Stimulated activated CD8-positive, alpha-beta memory T cell treated with anti-CD3 and anti-CD28 coated beads, Interleukin-15, amount 100 ng/mL, for 4 hours (primary cell): ENCODE data around the gene SVBP.
"Not testable (repeated sequence)": the region's sequence is repeated elsewhere in the genome, so short reads cannot be mapped to it uniquely, and the experiment has no call there.

Source experiments
- DNase-seq, 2 donors: peaks; one replicate each; pipeline ENCODE4 v3.0.0-alpha.2; 2020; ENCODE audit warnings: low read depth in 2 of 2

Gene SVBP, protein sequence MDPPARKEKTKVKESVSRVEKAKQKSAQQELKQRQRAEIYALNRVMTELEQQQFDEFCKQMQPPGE

DNA sequence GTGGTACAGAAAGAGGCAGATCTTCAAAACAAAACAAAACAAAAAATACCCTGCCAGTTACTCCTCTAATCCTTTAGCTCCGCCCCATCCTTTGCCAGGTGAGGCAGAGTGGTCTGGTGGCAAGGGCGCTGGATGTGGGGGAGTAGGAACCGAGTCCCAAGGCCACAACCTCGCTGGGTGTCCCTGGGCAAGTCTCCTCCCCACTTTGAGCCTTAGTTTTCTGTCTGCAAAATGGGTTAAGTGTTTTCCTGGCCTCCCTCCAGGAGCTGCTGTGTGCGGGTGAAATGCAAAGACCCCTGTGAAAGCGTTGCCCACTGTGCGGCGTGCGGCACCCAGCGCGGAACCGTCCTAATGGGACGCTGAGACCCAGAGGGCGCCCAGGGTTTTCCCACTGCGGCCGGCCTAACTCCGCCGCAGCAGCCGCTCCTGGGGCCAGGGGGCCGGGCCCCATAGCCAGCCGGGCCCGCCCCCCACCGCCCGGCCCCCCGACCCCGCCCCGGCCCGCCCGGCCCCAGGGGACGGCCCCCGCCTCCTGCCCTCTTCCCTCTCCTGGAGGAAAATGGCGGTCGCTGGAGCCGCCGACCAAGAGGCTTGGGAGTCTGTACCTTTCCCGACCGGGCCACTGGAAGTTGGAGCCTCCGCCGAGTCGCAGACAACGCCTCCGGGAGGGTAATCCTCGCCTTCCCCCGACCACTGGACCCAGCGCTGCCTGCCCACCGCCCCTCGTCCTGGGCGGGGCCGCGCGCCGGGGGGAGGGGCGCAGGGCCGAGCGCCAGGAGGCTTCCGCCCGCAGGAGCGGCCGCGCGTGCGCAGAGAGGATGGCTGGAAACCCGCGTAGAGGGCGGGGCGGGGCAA, at the start of gene SVBP, which contains the start of gene ERMAP:
SVBP (minus strand) TSS at position 813 of the 855 bp plus-strand sequence. CDS start 853 bp downstream, outside the sequence.
ERMAP (plus strand) TSS at position 538 of the 855 bp plus-strand sequence. CDS start 13,327 bp downstream, outside the sequence.
- peak; percentile 88 to 90 for DNase-seq

DNA sequence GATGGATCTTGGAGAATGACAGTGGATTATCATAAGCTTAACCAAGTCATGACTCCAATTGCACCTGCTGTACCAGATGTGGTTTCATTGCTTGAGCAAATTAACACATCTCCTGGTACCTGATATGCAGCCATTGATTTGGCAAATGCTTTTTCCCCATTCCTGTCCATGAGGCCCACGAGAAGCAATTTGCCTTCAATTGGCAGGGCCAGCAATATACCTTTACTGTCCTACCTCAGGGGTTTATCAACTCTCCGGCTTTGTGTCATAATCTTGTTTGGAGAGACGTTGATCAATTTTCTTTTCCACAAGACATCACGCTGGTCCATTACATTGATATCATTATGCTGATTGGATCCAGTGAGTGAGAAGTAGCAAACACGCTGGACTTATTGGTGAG, 49.4 kb upstream of the SVBP start:
- DNase-seq = no peak

DNA sequence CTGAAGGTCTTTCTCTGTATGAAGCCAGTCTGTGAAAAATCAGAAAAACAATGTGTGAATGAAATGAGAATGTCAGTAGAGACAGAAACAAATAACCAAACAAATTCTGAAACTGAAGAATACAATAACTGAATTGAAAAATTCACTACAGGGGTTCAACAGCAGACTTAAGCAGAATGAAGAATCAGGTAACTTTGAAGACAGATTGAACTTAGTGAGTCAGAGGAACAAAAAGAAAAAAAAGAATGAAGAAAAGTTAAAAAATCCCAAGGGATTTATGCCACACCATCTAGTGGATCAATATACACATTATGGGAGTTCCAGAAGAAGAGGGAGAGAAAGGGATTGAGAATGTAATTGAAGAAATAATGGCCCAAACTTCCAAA, 43.8 kb upstream of the SVBP start:
- DNase-seq = no peak

DNA sequence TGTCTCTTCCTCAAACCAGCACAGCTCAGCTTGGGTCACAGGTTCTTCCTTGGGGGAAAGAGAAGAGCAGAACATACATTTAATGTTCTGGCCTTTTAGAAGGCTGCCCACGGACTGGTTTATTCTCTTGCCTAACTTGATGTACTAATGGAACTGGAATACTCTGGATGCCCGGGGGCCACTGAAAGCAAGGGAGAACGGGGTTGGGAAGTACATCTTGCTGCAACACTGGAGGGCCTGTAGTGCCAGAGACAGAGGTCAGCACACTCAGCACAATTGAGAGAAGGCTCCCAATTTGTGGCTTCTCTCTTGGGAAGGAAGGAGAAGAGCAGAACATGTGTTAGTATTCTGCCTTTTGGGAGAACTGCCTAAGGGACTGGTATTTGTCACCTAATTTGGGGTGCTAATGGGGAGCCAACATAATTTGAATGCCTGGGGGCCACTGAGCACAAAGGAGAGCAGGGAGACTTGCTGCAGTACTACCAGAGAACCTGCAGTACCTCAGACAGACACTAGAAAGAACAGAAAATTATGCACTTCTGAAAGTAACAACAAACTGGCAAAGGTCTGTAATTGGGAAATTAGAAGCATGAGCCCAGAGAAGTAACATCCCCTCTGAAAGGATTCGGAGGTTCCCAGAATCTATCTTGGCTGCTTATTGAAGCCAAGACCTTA, 43.3 kb upstream of the SVBP start:
- DNase-seq = no peak

DNA sequence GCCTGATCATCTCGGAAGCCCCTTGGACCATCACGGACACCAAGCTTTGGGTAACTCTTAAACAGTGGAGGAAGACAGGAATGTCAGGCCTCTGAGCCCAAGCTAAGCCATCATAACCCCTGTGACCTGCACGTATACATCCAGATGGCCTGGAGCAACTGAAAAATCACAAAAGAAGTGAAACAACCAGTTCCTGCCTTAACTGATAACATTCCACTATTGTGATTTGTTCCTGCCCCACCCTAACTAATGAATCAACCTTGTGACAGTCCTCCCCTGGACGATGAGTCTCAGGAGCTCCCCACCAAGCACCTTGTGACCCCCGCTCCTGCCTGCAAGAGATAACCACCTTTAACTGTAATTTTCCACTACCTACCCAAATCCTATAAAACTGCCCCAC, 42.2 kb upstream of the SVBP start:
- DNase-seq = not testable (repeated sequence)

DNA sequence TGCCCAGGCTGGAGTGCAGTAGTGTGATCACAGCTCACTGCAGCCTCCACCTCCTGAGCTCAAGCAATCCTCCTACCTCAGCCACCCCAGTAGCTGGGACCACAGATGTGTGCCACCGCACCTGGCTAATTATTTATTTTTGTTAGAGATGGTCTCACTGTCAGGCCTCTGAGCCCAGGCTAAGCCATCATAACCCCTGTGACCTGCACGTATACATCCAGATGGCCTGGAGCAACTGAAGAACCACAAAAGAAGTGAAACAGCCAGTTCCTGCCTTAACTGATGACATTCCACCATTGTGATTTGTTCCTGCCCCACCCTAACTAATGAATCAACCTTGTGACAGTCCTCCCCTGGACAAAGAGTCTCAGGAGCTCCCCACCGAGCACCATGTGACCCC, 39.4 kb upstream of the SVBP start:
- not testable (repeated sequence) for DNase-seq

DNA sequence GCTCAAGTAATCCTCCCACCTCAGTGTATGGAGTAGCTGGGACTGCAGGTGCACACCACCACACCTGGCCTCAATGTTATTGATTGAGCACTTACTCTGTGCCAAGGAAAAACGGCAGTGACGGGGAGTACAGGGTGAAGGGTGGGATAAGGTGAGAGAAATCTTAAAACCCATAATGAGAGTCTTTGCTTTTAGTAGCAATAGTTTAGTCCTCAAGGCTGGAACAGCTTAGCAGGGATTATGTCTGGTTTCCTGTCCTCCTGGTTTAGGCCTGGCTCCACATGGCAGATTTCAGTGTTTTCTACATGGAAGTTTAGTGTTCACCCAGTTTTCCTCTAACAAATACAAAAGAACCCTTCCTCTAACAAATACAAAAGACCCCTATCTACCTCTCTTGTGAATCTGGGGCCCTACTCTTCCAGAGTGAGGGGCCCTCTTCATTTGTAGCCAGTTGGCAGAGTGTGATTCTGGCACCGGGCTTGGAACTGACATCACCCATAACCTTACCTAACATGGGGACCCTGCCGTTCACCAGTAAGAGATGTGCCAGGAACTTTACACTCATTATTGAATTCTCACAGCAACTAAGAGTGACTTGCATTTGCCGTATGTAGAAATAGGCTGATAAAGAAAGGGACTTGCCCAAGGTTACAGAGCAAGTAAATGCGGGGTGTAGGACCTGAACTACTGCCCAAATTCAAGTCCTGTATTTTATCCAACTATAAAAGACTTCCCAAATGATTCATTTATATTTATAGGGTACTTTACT, 36.1 kb upstream of the SVBP start:
- DNase-seq = no peak

DNA sequence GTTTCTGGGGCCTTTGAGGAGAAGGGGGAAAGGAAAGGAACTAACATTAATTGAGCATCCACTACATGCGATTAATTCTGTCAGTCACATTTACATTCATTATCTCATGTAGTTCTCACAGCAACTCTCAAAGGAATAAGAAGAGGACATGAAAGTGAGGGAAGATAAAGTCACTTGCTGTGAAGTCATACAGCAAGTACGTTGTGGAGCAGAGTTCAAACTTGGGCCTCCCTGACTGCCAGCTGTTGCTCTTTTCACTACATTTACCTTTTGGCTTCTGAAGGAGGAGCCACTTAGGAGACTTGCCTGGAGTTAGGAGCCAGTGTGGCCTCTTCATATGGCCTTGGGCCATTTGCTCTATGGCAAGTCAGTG, 35.4 kb upstream of the SVBP start:
- DNase-seq = no peak

DNA sequence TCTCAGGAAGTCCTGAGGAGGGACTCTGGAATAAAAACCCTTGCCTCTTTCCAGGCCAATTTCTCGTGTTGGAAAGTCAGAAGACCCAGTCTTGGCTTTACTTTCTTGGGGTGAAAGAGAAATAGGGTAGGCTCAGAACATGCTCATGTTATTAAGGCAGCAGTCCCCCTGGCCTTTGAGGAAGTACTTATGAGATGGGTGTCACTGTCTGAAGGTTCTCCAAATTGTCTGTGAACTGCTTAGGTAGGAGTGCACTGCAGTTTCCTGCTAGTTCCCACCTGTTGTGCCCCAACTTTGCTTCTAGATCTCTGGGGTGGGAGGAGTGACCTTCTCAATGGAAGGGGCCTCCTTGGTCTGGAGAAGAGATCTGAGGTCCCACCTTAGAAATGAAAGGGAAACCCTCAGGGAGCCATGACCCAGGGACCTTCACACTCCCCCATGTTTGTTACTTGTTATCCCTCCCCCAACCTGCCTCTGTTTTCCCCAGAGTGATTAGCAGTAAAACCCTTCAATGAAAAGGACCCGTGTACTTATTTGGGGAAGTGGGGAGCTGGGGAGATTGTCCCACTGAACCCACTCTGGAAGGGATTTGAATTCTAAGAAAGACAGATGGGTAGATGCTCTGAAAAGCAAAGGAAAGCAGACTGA, 34.9 kb upstream of the SVBP start:
- no peak for DNase-seq

DNA sequence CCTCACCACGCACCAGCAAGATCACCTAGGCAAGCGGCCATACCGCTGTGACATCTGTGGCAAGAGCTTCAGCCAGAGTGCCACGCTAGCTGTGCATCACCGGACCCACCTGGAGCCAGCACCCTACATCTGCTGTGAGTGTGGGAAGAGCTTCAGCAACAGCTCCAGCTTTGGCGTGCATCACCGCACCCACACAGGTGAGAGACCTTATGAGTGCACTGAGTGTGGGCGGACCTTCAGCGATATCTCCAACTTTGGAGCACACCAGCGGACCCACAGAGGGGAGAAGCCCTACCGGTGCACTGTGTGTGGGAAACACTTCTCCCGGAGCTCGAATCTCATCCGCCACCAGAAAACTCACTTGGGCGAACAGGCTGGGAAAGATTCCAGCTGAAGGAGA, 34.2 kb upstream of the SVBP start:
- no peak for DNase-seq

DNA sequence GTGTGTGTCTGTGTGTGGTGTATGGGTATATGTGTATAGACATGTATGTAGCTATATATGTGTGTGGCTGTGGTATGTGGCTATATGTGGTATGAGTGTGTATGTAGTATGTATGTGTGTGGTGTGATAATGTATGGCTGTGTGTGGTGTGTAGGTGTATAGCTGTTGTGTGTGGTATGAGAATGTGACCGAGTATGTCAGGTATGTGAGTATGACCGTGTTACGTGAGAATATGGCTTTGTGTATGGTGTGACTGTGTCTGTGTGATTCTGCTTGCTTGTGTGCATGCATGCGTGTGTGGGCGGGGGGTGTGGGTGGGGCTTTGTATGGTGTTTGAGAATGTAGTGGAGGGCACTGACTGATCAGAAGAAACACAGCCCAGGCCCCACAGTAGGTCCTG, 32.7 kb upstream of the SVBP start:
- DNase-seq = no peak

DNA sequence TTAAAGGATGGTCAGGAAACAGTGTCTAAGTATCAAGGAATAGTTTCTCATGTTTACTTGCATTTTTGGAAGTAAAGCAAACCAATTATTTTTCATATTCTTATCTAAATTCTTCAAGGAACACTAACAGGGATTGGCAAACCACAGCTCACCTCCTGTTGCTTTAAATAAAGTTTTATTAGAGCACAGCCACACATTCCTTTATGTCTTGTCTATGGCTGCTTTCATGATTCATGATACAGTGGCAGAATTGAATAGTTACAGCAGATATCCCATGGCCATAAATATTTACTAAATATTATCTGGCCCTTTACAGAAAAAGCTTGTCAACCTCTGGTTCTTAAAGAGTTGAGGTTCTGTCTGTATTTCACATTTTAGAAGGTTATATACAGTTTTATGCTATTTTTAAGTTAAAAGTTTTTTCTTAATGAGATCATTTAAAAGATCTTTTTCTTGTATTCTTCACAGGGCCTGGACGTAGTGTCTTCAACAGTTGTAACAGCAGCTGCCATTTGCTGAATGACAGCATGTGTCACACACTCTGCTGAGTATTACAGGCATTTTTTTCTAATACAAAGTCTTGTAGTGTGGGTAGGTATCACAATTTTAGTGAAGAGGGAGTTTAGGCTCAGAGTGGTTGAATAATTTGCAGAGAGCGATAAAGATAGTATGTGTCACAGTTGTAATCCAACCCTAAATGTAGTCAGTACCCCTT, 31.8 kb upstream of the SVBP start:
- DNase-seq = no peak

DNA sequence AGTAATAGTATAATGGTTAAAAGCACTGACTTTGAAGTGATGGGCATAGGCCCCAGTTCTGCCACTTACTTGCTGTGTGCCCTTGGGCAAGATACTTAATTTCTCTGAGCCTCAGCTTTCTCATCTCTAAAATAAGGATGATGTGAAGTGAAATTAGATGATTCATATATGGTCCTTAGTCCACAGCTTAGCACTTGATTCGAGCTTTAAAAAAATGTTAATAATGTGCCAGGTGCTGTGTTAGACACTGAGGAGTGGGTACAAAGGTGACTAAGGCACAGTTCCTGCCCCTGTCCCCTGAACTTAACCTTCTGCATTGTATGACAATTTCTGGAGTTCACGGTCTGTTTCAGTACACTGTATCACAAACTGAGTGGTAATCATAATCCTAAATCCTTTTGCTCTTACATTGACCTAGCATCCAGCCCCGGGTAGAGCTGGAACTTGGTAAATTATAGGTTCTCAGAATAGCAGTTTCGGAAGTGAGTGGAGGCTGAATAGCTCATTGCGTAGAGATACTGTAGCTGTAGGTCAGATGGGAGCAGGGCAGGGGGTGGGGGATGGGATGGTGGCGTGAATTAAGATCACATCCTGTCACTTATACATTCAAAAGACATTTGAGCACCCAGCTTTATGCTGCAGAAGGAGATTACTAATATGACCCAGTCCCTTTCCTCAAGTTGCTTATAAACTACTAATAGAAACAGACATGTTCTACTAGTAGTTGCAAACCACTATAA, 30.7 kb upstream of the SVBP start:
- DNase-seq = no peak

DNA sequence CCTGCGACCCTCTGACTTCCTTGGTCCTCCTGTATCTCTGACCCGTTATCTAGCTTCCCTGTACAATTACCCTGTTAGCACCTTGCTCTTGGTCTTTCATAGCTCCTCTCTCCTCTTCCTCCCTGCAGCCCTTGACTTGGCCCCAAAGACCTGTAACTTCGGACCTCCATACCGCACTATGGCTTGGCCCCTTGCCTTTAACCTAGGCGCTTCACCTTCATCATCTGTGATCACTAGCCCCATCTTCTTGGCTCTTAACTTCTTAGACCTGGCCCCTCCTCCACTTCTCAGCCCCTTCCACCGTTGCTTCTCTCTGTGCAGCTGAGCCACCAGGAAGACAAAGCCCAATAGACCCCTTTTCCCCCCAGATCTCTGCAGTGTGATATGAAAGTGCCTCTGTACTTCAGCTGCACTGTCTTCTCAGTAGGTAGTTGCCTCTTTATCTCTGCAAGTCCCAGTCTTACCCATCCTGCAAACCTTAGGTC, 30.0 kb upstream of the SVBP start:
- no peak for DNase-seq

DNA sequence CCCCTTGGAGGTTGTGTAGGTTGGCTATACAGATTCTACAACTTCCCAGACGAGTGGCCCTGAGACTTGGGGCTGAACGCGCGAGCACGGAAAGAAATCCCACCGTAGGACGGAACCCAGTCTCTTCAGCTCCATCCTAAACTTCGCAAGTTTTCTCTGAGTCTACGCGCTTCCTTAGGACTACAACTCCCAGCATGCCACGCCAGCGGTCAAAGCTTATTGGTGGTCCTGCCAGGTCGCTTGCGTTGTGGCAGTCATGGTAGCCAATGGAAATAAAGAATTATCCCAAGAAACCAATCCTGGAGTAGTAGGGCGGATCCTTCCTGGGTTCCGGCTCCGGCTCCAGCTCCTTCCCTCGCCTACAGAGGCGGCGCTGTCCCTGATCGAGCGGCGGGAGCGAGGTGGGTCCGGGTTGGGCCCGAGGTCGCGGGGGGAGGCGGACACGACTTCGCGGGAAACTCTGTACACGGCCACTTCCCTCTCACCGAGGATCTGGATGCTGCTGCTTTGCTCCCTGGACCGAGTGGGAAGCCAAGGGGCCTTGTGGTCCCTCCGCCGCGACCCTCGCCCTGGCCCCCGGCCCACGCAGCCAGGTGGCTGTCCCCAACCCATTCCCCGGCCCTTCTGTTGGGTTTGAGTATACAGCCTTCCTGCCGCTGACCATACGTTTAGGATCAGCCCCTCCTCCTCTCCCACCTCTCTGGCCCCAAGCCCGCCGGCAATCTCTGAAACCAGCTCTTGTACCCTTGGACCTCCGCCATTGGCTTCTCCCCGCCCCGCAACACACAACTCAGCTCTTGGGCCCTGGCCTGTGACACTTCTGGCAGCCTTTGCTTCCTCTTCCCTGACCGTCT, 29.3 kb upstream of the SVBP start, which contains the start of gene ZNF691:
ZNF691 (plus strand) TSS at position 357 of the 854 bp plus-strand sequence. CDS start 3,046 bp downstream, outside the sequence.
- peak; percentile 70 to 82 for DNase-seq

DNA sequence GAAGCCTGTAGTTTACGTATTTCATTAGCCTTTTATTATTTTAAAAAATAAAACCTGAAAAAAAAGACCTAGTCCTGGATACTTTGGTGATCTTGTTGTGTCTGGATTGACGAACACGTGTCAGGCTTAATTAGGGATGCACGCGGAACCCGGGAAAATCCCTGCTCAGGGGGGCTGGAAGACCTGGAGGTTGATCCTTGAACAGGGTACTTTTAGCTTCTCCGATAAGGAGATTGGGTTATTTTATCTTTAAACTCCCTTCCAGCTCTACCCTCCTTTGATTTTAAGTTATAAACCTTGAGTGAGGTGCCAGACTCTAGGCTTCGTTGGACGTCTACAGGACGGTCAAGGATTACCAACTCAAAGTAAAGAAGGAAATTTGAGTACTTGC, 28.7 kb upstream of the SVBP start:
- no peak for DNase-seq

DNA sequence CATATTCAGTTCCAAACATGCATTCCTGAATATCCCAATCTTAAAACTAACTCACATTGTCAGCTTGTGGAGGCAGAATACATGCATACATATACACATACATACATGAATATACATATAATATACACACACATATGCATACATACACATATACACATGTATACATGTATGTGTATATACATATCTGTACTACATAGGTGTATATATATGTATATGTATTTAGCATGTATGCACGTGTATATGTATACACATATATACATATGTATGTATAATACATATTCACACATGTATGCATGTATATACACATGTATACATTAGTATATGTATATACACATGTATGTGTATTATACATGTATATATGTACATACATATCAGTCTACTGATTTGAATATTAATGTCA, 28.0 kb upstream of the SVBP start:
- no peak for DNase-seq

DNA sequence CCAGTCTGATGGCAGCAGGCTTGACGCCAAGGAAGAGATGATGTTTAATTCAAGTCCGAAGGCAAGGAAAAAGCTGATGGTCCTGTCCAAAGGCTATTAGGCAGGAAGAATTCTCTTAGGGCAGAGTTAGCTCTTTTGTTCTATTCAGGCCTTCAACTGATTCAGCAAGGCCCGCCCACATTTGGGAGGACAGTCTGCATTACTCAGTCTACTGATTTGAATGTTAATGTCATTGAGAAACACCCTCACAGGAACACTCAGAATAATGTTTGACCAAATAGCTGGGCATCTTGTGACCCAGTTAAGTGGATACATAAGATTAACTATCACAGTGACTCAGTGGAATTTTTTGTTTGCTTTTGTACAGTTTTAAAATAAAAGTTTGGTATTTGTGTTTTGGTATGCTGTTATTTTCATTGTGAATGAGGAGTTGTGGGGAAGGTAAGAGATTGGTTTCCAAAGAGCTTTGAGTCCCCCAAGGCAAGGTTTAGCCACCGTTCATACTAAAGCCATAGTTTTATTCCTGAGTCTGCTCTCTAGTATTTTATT, 27.5 kb upstream of the SVBP start:
- no peak for DNase-seq
